ENCODE results near the gene OR7G1.

DNA sequence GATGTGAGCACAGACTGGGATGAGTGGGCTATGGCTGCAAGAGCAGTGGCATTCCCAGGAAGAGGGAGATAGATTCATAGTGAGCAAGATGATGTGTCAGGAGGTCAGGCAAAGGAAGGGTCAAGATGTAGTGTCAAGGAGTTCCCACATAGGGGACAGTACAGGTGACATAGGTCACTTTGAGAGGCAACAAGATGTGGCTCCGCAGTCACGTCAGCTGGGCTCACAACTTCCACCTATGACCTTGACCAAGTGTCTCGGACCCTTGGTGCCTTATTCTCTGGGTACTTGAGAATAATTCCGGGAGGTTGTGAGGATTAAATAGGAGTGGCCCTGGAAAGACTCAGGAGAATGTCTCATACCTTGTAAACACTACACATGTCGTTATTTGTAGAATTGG lies 35.1 kb upstream of the OR7G1 start:
- TF ChIP-seq ATF2 (IDR thresholded peaks at IDR 0.05; ENCODE audit: low read length) (no peak), MAFK (IDR thresholded peaks at IDR 0.05; ENCODE audit: low read depth, low read length) (no peak), POLR2A (IDR thresholded peaks at IDR 0.05; ENCODE audit: control extremely low read depth in 1 of 2, low read depth in 2 of 2, low read length in 2 of 2) (no peak), GABPA (IDR thresholded peaks at IDR 0.05; ENCODE audit: borderline replicate concordance, insufficient read depth, low read length) (no peak), JUND (IDR thresholded peaks at IDR 0.05; ENCODE audit: low read length) (no peak)
- TF ChIP-seq, protein P1, sequence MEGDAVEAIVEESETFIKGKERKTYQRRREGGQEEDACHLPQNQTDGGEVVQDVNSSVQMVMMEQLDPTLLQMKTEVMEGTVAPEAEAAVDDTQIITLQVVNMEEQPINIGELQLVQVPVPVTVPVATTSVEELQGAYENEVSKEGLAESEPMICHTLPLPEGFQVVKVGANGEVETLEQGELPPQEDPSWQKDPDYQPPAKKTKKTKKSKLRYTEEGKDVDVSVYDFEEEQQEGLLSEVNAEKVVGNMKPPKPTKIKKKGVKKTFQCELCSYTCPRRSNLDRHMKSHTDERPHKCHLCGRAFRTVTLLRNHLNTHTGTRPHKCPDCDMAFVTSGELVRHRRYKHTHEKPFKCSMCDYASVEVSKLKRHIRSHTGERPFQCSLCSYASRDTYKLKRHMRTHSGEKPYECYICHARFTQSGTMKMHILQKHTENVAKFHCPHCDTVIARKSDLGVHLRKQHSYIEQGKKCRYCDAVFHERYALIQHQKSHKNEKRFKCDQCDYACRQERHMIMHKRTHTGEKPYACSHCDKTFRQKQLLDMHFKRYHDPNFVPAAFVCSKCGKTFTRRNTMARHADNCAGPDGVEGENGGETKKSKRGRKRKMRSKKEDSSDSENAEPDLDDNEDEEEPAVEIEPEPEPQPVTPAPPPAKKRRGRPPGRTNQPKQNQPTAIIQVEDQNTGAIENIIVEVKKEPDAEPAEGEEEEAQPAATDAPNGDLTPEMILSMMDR (IDR thresholded peaks at IDR 0.05; ENCODE audit: control extremely low read depth in 1 of 3, insufficient read depth in 1 of 3, low read depth in 1 of 3, low read length in 3 of 3): no peak

All from H1 (cell line).